IMR-90 (cell line): ENCODE measurements around the gene ACACA. TPM values are rescaled to one million over a fixed set of nuclear protein-coding genes. Genes with fewer than 3 reads are reported as not detected.

Experiments
- ATAC-seq: fragments of 200-7000 bp; cut with Tn5 transposase; 2 replicates; pipeline ENCODE4 v1.9.1; 2020; ENCODE audit warnings: low read depth, mild to moderate bottlenecking, moderate library complexity
- BruUV-seq: library from RNA; stranded (reverse); fragments of 400-500 nt; replicated peaks from 2 replicates; lab custom pipeline; 2021; lab: Mats Ljungman, UMichigan
- CTCF ChIA-PET: fragments of 300-600 bp; formaldehyde crosslinking; extraction: SDS; loops from one replicate; lab custom pipeline; 2021; ENCODE audit warnings: antibody characterized with exemption; lab: Yijun Ruan, JAX
- POLR2A ChIA-PET: fragments of 300-600 bp; sonication (Branson Sonifier 250); formaldehyde crosslinking; loops from one replicate; lab custom pipeline; 2022; ENCODE audit warnings: antibody characterized with exemption; ENCODE audit not compliant: unreplicated experiment; lab: Charles Lee
- DNase-seq: peaks from one replicate; pipeline ENCODE4 v3.0.0; 2013
- H2AFZ ChIP-seq: replicated peaks from 2 replicates; pipeline ENCODE3; 2013; ENCODE audit warnings: low read length, mild to moderate bottlenecking; ENCODE audit not compliant: poor library complexity
- H2AK5ac ChIP-seq: 2 replicates; pipeline ENCODE4 v1.6.1; 2013; ENCODE audit warnings: low read depth, low read length, inconsistent platforms
- H2AK9ac ChIP-seq: replicated peaks from 2 replicates; pipeline ENCODE3; 2013; ENCODE audit warnings: mild to moderate bottlenecking, low read depth, low read length, moderate library complexity; ENCODE audit not compliant: poor library complexity
- H2BK120ac ChIP-seq: 2 replicates; pipeline ENCODE4 v1.6.1; 2013; ENCODE audit warnings: low read depth, low read length, inconsistent platforms
- H2BK15ac ChIP-seq: 3 replicates; pipeline ENCODE4 v1.6.1; 2013; ENCODE audit warnings: low read depth, low read length, inconsistent platforms
- H2BK20ac ChIP-seq: 2 replicates; pipeline ENCODE4 v1.6.1; 2013; ENCODE audit warnings: low read depth, mild to moderate bottlenecking, inconsistent platforms, low read length, moderate library complexity
- H2BK5ac ChIP-seq: 2 replicates; pipeline ENCODE4 v1.6.1; 2013; ENCODE audit warnings: mild to moderate bottlenecking, low read depth, low read length, inconsistent platforms; ENCODE audit not compliant: poor library complexity, severe bottlenecking
- H3K14ac ChIP-seq: replicated peaks from 2 replicates; pipeline ENCODE4 v1.6.1; 2013; ENCODE audit warnings: low read depth, low read length, inconsistent platforms
- H3K18ac ChIP-seq: 2 replicates; pipeline ENCODE4 v1.6.1; 2013; ENCODE audit warnings: low read depth, low read length, control low read depth
- H3K23ac ChIP-seq: 2 replicates; pipeline ENCODE4 v1.6.1; 2013; ENCODE audit warnings: low read depth, low read length, inconsistent platforms
- H3K27ac ChIP-seq: 2 replicates; pipeline ENCODE4 v1.5.1; 2013; ENCODE audit warnings: mild to moderate bottlenecking, control low read depth, low read length; ENCODE audit not compliant: insufficient read depth
- H3K27me3 ChIP-seq: 2 replicates; pipeline ENCODE4 v1.6.1; 2013; ENCODE audit warnings: low read length; ENCODE audit not compliant: control insufficient read depth, insufficient read depth
- H3K36me3 ChIP-seq: 2 replicates; pipeline ENCODE4 v1.6.1; 2013; ENCODE audit warnings: low read length, mixed read lengths; ENCODE audit not compliant: control insufficient read depth, insufficient read depth
- H3K4ac ChIP-seq: 2 replicates; pipeline ENCODE4 v1.6.1; 2013; ENCODE audit warnings: low read depth, low read length, inconsistent platforms
- H3K4me1 ChIP-seq: 2 replicates; pipeline ENCODE4 v1.6.1; 2013; ENCODE audit warnings: low read length, mixed read lengths; ENCODE audit not compliant: control insufficient read depth, insufficient read depth
- H3K4me2 ChIP-seq: 2 replicates; pipeline ENCODE4 v1.6.1; 2013; ENCODE audit warnings: low read depth, mild to moderate bottlenecking, control low read depth, low read length, moderate library complexity
- H3K4me3 ChIP-seq: 2 replicates; pipeline ENCODE4 v1.5.1; 2013; ENCODE audit warnings: low read depth, mild to moderate bottlenecking, control low read depth, low read length, moderate library complexity; ENCODE audit not compliant: insufficient read depth
- H3K56ac ChIP-seq: 2 replicates; pipeline ENCODE4 v1.6.1; 2013; ENCODE audit warnings: low read length, inconsistent platforms; ENCODE audit not compliant: insufficient read depth; ENCODE audit errors: extremely low read depth
- H3K79me1 ChIP-seq, 2 experiments: 2 replicates each; pipeline ENCODE4 v1.6.1; 2013; ENCODE audit warnings: low read length in 2 of 2, inconsistent platforms in 1 of 2, low read depth in 1 of 2
- H3K9ac ChIP-seq: 2 replicates; pipeline ENCODE4 v1.6.1; 2013; ENCODE audit warnings: low read depth, low read length, control low read depth
- H3K9me1 ChIP-seq: 2 replicates; pipeline ENCODE4 v1.6.1; 2013; ENCODE audit warnings: low read length, inconsistent platforms; ENCODE audit not compliant: insufficient read depth
- H3K9me3 ChIP-seq: 2 replicates; pipeline ENCODE4 v1.6.1; 2013; ENCODE audit warnings: low read length; ENCODE audit not compliant: control insufficient read depth, insufficient read depth
- H4K20me1 ChIP-seq: 2 replicates; pipeline ENCODE4 v1.6.1; 2013; ENCODE audit warnings: low read length, inconsistent platforms; ENCODE audit not compliant: insufficient read depth
- H4K5ac ChIP-seq: 2 replicates; pipeline ENCODE4 v1.6.1; 2013; ENCODE audit warnings: mild to moderate bottlenecking, low read depth, low read length, control low read depth
- H4K8ac ChIP-seq, 2 experiments: 2 replicates each; pipeline ENCODE4 v1.6.1; 2013; ENCODE audit warnings: low read depth in 2 of 2, low read length in 2 of 2, control low read depth in 1 of 2, inconsistent platforms in 1 of 2
- H4K91ac ChIP-seq: 2 replicates; pipeline ENCODE4 v1.6.1; 2013; ENCODE audit warnings: low read depth, low read length, inconsistent platforms; ENCODE audit not compliant: insufficient read depth
- BHLHE40 ChIP-seq: fragments of 150-350 bp; IDR thresholded peaks from 2 replicates; pipeline ENCODE4 v1.6.1; 2016; ENCODE audit warnings: mild to moderate bottlenecking, low read depth, low read length
- CEBPB ChIP-seq: IDR thresholded peaks from 2 replicates; pipeline ENCODE4 v1.6.1; 2012; ENCODE audit warnings: low read depth, low read length, improper control_type of control experiment
- CHD1 ChIP-seq: IDR thresholded peaks from 2 replicates; pipeline ENCODE4 v1.6.1; 2012; ENCODE audit warnings: low read depth, low read length, improper control_type of control experiment
- CTCF ChIP-seq: conservative IDR thresholded peaks from 2 replicates; pipeline ENCODE4 v1.5.1; 2012; ENCODE audit warnings: mild to moderate bottlenecking, low read depth, low read length, improper control_type of control experiment
- ELK1 ChIP-seq: fragments of 150-350 bp; IDR thresholded peaks from 2 replicates; pipeline ENCODE4 v1.6.1; 2016; ENCODE audit warnings: low read depth, mild to moderate bottlenecking, low read length, moderate library complexity, borderline replicate concordance
- FOS ChIP-seq: fragments of 150-350 bp; IDR thresholded peaks from 2 replicates; pipeline ENCODE4 v1.6.1; 2016; ENCODE audit warnings: low read depth, low read length
- MAFK ChIP-seq: IDR thresholded peaks from 2 replicates; pipeline ENCODE4 v1.6.1; 2012; ENCODE audit warnings: low read depth, low read length, improper control_type of control experiment
- MAZ ChIP-seq: IDR thresholded peaks from 2 replicates; pipeline ENCODE4 v1.6.1; 2012; ENCODE audit warnings: low read depth, mild to moderate bottlenecking, low read length, improper control_type of control experiment, moderate library complexity, borderline replicate concordance
- MXI1 ChIP-seq: IDR thresholded peaks from 2 replicates; pipeline ENCODE4 v1.6.1; 2012; ENCODE audit warnings: low read depth, mild to moderate bottlenecking, low read length, moderate library complexity, borderline replicate concordance
- NFE2L2 ChIP-seq: fragments of 150-350 bp; IDR thresholded peaks from 2 replicates; pipeline ENCODE4 v1.6.1; 2016; ENCODE audit warnings: low read depth, mild to moderate bottlenecking, low read length
- POLR2A ChIP-seq: IDR thresholded peaks from 2 replicates; pipeline ENCODE4 v1.6.1; 2012; ENCODE audit warnings: mild to moderate bottlenecking, low read depth, low read length
- RAD21 ChIP-seq: IDR thresholded peaks from 2 replicates; pipeline ENCODE4 v1.6.1; 2012; ENCODE audit warnings: low read length, improper control_type of control experiment
- RCOR1 ChIP-seq: IDR thresholded peaks from 2 replicates; pipeline ENCODE4 v1.6.1; 2012; ENCODE audit warnings: mild to moderate bottlenecking, low read length, improper control_type of control experiment; ENCODE audit not compliant: insufficient replicate concordance
- RFX5 ChIP-seq: IDR thresholded peaks from 2 replicates; pipeline ENCODE4 v1.8.0; 2012; ENCODE audit warnings: low read depth, mild to moderate bottlenecking, low read length, moderate library complexity
- SMC3 ChIP-seq: fragments of 150-350 bp; IDR thresholded peaks from 2 replicates; pipeline ENCODE4 v1.6.1; 2016; ENCODE audit warnings: low read depth, mild to moderate bottlenecking, antibody characterized with exemption, low read length, moderate library complexity
- USF2 ChIP-seq: fragments of 150-350 bp; IDR thresholded peaks from 2 replicates; pipeline ENCODE4 v1.6.1; 2017; ENCODE audit warnings: mild to moderate bottlenecking, antibody characterized with exemption, low read length, low read depth
- dilution Hi-C: fragments of 300-500 bp; cut with HindIII; formaldehyde crosslinking; loops from one replicate; pipeline ENCODE4 v1.14.3; 2018; ENCODE audit warnings: low sequenced_read_pairs; ENCODE audit not compliant: unreplicated experiment
- in situ Hi-C: fragments of 300-500 bp; cut with MboI; formaldehyde crosslinking; loops from 3 replicates; pipeline ENCODE4 v1.14.3; 2019; ENCODE audit warnings: low sequenced_read_pairs, inconsistent platforms, mixed read lengths
- intact Hi-C: fragments of 100-400 bp; cut with micrococcal nuclease; formaldehyde crosslinking; loops from 2 replicates; pipeline ENCODE4 v1.10.0; 2022
- polyA plus RNA-seq, 3 experiments: library from polyadenylated mRNA; depleted of rRNA; stranded (reverse); fragments of >200 nt; gene quantifications; 2 replicates each; pipeline ENCODE4 v1.2.3, GENCODE V29; 2012; ENCODE audit warnings: low replicate concordance in 1 of 3
- total RNA-seq: library from RNA; depleted of rRNA; stranded (reverse); fragments of >200 nt; gene quantifications from 2 replicates; pipeline ENCODE4 v1.2.3, GENCODE V29; 2012

The ACACA gene
- total and polyA plus RNA-seq, 2 of the 4 experiments (the other 2 are of a cell fraction): 21.3 to 39.1 TPM

- CTCF ChIA-PET: interaction anchor here (0.6 kb wide), 1 partner anchor 94 kb away, joined by 3 read pairs; no protein-coding TSS in a partner anchor
- no peak for TF ChIP-seq ELK1
- no peak for TF ChIP-seq RAD21
- TF ChIP-seq USF2: no peak
- no peak for TF ChIP-seq POLR2A
- no peak for TF ChIP-seq CTCF
- TF ChIP-seq MXI1: no peak
- no peak for TF ChIP-seq RCOR1
- TF ChIP-seq NFE2L2: no peak
- no peak for TF ChIP-seq BHLHE40
- no peak for TF ChIP-seq SMC3
- no peak for TF ChIP-seq MAZ
- TF ChIP-seq MAFK: no peak
- no peak for TF ChIP-seq FOS
- TF ChIP-seq CEBPB: no peak
- no peak for TF ChIP-seq RFX5
- TF ChIP-seq CHD1: no peak
- Histone ChIP-seq H4K20me1 (no peaks in the 10 kb centered on the region; the same call in 1 of the 2 replicates), H3K79me1 (peaks cover 14 to 47% of the 10 kb centered on the region in 2 experiments), H3K4me3 (no peak overlapping the region), H3K23ac (no peak overlapping the region), H4K8ac (no peak overlapping the region), H2AK5ac (no peak overlapping the region), H3K27me3 (no peaks in the 10 kb centered on the region), H2BK15ac (no peak overlapping the region), H2BK120ac (no peak overlapping the region), H2AFZ (no peak overlapping the region), H3K9me1 (peaks cover 12% of the 10 kb centered on the region), H2BK20ac (no peak overlapping the region), H3K27ac (no peak overlapping the region), H3K14ac (no peak overlapping the region), H2BK5ac (no peak overlapping the region), H4K5ac (no peak overlapping the region), H3K9me3 (no peaks in the 10 kb centered on the region), H2AK9ac (no peak overlapping the region), H3K18ac (no peak overlapping the region), H3K4ac (no peak overlapping the region), H3K36me3 (no peaks in the 10 kb centered on the region), H4K91ac (no peak overlapping the region), H3K56ac (no peak overlapping the region), H3K9ac (no peak overlapping the region), H3K4me1 (peaks cover 2% of the 10 kb centered on the region; the same call in 1 of the 2 replicates), H3K4me2 (no peak overlapping the region)
- dilution Hi-C loops (no loop called here), in situ Hi-C loops (no loop called here), intact Hi-C loops (no loop called here)
- POLR2A ChIA-PET: no interaction called here
- BruUV-seq: no TSS peak
- DNase-seq: no peak
- no peak for ATAC-seq
These were observed 6.1 kb downstream of the ACACA start for GRCh38 chr17:37400505-37400904.
